LNCaP clone FGC (cell line): ENCODE results near the gene CERS1.

ENCODE experiments used
- DNase-seq: peaks from one replicate; pipeline ENCODE4 v3.0.0-alpha.2; 2011; ENCODE audit warnings: low read depth
- H3K4me3 ChIP-seq: 2 replicates; pipeline ENCODE4 v1.5.1; 2011; ENCODE audit warnings: mild to moderate bottlenecking, low read depth, low read length, control low read depth
- TF ChIP-seq, protein P1 (sequence below): IDR thresholded peaks from 2 replicates; pipeline ENCODE4 v1.5.1; 2012; ENCODE audit warnings: mild to moderate bottlenecking; ENCODE audit not compliant: control insufficient read depth, insufficient read depth; ENCODE audit errors: extremely low read depth

The CERS1 gene

DNA sequence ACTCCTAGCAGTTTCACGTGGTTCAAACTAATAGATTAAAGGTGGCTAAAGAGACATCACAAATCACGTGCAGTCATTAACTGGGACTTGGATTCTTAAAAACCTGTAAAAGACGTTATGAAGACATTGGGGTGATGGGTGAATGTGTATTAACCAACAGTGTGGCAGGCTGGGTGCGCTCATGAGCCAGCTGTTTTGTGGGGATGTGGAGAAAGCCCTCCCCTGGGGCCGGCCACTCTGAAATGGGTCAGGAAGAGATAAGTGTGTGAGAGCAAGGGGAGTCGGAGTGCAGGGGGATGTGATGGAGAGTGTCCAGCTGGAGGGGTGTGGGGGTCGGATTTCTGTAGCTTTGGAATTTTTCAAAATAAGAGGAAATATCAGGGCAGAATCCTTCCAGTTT is 53.8 kb downstream of the CERS1 start:
- DNase-seq, result no peak
- no peak overlapping the region for H3K4me3 ChIP-seq
- TF ChIP-seq, protein P1, sequence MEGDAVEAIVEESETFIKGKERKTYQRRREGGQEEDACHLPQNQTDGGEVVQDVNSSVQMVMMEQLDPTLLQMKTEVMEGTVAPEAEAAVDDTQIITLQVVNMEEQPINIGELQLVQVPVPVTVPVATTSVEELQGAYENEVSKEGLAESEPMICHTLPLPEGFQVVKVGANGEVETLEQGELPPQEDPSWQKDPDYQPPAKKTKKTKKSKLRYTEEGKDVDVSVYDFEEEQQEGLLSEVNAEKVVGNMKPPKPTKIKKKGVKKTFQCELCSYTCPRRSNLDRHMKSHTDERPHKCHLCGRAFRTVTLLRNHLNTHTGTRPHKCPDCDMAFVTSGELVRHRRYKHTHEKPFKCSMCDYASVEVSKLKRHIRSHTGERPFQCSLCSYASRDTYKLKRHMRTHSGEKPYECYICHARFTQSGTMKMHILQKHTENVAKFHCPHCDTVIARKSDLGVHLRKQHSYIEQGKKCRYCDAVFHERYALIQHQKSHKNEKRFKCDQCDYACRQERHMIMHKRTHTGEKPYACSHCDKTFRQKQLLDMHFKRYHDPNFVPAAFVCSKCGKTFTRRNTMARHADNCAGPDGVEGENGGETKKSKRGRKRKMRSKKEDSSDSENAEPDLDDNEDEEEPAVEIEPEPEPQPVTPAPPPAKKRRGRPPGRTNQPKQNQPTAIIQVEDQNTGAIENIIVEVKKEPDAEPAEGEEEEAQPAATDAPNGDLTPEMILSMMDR, result no peak

DNA sequence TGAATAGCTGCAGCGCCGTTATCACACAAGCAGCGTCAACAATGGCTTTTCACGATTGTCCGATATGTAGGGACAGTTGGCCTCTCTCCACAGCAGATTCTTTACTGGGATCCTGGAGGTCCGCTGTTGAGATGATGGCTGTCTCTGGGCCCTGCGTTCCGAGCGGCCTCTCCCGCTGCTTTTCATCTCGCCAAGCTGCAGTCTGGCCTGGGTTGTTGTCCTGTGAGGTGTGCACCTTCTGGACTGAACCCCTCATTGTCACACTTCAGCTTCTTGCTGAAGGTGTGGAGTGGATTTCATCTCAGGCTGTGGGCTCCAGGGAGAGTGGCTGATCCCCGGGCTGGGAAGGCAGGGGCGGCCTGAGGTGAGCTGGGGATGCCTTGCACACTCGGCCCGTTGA is 54.6 kb downstream of the CERS1 start:
- TF ChIP-seq, protein P1, result no peak
- no peak for DNase-seq
- H3K4me3 ChIP-seq, result no peak overlapping the region

DNA sequence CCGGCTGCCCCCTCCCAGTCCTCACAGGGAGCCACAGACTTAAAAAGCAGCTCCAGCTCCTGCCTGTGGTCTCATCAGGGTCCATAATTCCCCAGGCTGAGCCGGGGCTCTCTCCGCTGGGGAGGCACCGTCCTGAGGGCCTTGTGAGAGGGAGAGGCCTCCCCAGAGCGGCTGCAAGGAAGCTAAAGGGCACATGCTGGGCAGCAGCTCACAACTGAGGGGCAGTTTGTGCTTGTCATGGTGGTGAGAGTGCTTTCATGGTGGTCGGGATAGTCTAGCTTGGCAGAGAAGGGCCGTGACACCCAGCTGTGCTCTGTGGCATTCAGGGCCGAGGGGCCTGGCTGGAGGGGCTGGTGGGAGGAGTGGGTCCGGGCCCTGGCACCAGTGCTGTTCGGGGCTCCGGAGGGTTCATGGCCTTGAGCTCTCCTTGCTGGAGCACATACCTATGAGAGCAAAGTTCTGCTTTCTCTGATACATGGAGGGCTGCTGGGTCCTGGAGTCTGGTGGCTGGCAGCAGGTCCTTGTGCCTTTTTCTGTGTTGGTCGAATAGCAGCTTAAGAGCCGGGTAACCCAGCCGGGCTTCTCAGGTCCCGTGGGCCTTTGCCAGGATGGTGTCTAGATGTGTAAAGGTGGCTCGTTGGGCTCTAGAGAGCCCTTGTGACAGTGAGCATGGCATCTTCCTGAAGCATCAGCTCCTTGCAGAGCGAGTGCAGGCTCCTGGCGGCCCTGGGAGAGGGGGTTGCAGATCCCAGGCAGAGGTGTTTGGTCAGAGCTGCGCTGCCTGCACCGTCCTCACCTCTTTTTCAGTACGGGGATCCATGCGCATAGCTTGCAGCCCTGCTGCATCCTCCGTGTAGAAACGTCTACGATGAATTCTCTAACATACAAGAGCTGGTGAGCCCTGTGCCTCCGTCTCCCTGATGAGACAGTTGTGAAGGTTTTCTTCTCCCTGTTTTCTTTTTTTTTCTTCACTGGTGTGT is 55.4 kb downstream of the CERS1 start:
- TF ChIP-seq, protein P1, result no peak
- no peak for DNase-seq
- H3K4me3 ChIP-seq, result no peak overlapping the region

DNA sequence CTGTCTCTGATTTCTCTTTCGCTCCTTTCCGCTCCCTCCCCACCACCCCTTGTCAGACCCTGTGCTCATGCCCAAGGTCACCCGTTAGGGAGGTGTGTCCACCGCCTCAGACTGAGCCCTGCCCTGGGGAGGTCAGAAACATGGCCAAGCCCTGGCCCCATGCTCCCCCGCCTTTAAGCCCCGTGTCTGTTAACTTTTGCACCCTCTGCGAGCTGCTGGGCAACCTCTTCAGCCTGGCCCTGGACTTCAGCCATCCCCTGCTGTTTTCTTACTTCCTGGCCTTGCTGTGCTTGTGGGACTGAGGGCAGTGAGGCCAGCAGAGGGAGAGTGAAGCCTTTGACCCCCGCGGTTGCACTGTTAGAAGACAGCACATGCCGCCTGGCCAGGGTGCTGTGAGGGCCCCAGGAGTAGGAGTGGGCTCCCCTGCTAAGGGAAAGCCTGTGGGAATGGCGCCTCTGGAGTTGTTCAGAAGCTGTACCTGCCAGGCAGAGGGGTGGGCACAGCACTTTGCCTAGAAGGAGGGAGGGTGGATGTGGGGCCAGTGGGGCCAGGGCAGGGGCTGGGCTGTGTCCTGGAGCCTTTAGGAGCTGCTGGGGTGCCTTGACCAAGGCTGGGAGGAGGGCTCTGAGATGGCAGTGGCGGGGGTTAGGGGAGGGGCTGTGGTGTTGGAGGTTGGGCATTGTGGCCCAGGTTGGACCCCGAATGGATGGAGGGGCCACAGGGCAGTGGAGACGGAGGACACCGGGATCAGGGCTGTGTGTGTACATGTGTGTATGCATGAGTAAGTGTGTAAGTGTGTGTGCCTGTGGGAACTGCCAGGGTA is 56.3 kb downstream of the CERS1 start:
- H3K4me3 ChIP-seq, result no peak overlapping the region
- peak; percentile 26 for DNase-seq
- TF ChIP-seq, protein P1, result 0 out of 2 replicates have a peak, but pooled peaks have one; percentile 17

DNA sequence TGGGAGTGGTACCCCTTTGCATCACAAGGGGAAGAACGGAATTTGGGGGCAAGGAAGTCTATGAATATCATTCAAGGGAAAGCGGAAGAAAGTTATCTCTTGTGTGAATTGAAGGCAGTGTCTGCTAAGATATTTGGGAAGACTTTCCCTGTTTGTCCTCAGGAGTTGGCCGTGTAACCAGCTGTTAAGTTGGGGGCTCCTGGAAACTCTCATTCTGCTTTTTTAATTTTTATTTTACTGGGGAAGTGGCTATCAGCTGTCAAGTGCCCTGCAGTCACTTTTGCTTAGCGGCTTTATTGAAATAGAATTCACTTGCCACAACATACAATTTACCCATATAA is 61.3 kb downstream of the CERS1 start:
- peak overlapping the region; percentile 97 for H3K4me3 ChIP-seq
- DNase-seq, result no peak
- TF ChIP-seq, protein P1, result no peak

DNA sequence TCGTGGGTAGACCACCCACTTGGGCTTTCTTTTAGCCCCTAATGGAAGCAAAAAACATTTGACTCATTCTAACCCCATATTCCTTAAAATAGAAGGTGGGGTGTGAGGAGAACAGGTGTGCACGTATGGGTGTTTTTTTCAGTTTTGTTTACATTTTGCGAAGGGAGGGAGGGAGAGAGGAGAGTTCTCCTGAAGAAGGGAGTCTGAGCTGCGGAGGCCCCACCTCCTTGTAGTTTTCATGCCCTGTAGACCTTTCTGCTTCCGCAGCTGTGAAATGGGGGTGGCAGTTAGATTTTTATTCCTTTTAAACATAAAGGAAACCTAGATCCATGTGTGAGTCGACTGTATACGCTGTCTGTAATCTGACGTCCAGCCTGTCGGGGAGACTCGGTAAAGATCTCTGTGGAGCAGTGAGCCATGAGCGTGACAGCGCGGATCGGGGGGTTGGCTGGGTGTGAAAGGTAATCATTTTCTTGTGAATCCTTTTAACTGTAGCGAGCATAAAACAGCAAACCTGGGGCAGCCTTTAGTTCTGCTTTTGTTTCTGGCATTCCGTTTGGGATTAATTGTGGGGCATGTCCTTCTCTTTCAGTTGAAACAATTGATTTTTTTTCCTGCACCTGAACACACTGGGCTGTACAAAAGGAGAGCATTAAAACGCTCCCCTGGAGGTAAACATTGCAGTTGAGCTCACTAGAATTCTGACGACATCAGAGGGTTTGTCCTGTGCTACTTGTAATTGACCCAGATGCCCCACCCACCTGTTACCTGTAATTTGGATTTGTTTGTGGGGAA is 61.9 kb downstream of the CERS1 start:
- TF ChIP-seq, protein P1, result no peak
- peak; percentile 28 for DNase-seq
- peak overlapping the region; percentile 97 for H3K4me3 ChIP-seq
